AG04449 (cell line): ENCODE measurements around the gene NUBP1.
A peak's percentile ranks its signal among the peaks of the same experiment; 100 is the strongest.
"Not testable (repeated sequence)": the region's sequence is repeated elsewhere in the genome, so short reads cannot be mapped to it uniquely, and the experiment has no call there.

Source experiments
- CTCF ChIA-PET: fragments of 350-600 bp; formaldehyde crosslinking; extraction: SDS; loops from one replicate; lab custom pipeline; 2021; ENCODE audit warnings: antibody characterized with exemption; lab: Yijun Ruan, JAX
- POLR2A ChIA-PET: fragments of 400-600, 350-600 bp; formaldehyde crosslinking; extraction: SDS; loops from one replicate; lab custom pipeline; 2020; ENCODE audit warnings: antibody characterized with exemption, inconsistent platforms; lab: Yijun Ruan, JAX
- DNase-seq: peaks from one replicate; pipeline ENCODE4 v3.0.0-alpha.2; 2010; ENCODE audit warnings: low read depth, low spot score
- H3K4me3 ChIP-seq: 2 replicates; pipeline ENCODE4 v1.5.1; 2011; ENCODE audit warnings: low read depth, mild to moderate bottlenecking, control low read depth, low read length
- TF ChIP-seq, protein P1 (sequence below): IDR thresholded peaks from one replicate; pipeline ENCODE4 v1.5.1; 2011; ENCODE audit warnings: mild to moderate bottlenecking, moderate library complexity, low read length, control low read depth, inconsistent platforms; ENCODE audit not compliant: insufficient read depth; ENCODE audit errors: missing control alignments

NUBP1 gene

DNA sequence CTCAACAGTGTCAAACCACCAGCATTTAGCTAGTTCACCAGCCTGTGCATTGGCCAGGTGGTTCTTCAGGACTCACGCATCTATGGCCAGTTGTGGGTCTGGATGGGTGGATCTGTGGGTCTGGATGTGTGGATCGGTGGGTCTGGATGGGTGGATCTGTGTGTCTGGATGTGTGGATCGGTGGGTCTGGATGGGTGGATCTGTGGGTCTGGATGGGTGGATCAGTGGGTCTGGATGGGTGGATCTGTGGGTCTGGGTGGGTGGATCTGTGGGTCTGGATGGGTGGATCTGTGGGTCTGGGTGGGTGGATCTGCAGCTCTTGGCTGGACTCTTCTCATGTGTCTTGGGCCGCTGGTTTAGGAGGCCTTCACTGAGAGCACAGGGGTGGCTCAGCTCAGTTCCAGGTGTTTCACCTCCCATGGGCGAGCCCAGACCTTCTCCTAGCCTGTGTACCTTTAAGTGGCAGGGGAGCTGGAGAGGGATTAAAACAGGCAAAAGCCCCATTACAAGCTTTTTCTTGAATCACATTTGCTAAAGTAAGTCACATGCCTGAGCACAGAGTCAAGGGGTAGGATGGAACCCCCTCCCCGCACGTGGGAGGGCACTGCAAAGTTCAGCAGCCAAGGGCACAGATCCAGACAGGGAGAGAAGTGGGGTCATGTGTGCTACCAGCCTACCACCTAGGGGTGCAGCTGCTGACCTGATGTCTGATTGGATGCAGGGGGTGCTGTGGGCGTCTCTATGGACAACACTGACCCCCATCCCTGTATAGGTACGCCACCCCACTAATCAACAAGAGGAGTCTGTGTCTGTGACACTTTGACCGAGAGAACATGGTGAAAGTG, 3.4 kb upstream of the NUBP1 start:
- POLR2A ChIA-PET = no interaction called here
- DNase-seq = no peak
- TF ChIP-seq, protein P1, sequence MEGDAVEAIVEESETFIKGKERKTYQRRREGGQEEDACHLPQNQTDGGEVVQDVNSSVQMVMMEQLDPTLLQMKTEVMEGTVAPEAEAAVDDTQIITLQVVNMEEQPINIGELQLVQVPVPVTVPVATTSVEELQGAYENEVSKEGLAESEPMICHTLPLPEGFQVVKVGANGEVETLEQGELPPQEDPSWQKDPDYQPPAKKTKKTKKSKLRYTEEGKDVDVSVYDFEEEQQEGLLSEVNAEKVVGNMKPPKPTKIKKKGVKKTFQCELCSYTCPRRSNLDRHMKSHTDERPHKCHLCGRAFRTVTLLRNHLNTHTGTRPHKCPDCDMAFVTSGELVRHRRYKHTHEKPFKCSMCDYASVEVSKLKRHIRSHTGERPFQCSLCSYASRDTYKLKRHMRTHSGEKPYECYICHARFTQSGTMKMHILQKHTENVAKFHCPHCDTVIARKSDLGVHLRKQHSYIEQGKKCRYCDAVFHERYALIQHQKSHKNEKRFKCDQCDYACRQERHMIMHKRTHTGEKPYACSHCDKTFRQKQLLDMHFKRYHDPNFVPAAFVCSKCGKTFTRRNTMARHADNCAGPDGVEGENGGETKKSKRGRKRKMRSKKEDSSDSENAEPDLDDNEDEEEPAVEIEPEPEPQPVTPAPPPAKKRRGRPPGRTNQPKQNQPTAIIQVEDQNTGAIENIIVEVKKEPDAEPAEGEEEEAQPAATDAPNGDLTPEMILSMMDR = no peak
- CTCF ChIA-PET = interaction anchor here (1.0 to 8.2 kb wide), 5 partner anchors 160 to 479 kb away, joined by 3 to 242 read pairs (median 12); partner anchors contain the start of gene EMP2
- H3K4me3 ChIP-seq = no peak overlapping the region

DNA sequence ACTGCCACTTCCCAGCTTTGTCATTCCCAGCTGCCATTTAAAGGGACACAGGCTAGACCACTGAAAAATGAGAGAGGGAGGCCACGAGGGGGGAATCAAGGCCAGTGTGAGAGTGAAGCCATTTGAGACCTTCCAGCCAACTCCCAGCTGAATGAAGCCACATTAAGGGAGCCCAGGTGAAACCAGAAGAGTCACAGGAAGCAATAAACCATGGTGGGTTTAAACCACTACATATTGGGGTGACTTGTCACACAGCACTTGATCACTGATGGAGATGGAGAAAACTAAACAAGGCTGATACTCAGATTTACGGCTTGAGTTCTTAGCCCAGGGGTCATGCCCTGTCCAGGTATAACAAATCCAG, 2.8 kb upstream of the NUBP1 start:
- TF ChIP-seq, protein P1 = no peak
- DNase-seq = no peak
- CTCF ChIA-PET = interaction anchor here (1.0 to 8.2 kb wide), 3 partner anchors 161 to 225 kb away, joined by 3 to 242 read pairs (median 104); partner anchors contain the start of gene EMP2
- no peak overlapping the region for H3K4me3 ChIP-seq
- POLR2A ChIA-PET = no interaction called here

DNA sequence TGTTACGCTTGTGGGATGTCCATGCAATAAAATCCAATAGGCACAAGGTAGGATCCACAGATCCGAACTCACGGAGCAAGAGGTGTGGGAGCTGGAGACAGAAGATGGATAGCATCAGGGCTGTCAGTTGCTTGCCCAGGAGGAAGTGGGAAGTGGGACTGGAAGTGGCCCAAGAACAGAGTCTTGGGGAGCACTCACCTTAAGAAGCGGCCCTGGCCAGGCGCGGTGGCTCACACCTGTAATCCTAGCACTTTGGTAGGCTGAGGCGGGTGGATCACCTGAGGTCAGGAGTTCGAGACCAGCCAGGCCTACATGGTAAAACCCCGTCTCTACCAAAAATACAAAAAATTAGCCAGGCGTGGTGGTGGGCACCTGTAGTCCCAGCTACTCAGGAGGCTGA, 2.4 kb upstream of the NUBP1 start:
- H3K4me3 ChIP-seq, DNase-seq, POLR2A ChIA-PET: not testable (repeated sequence)
- CTCF ChIA-PET = interaction anchor here (1.0 to 8.2 kb wide), 3 partner anchors 161 to 226 kb away, joined by 3 to 242 read pairs (median 104); partner anchors contain the start of gene EMP2

DNA sequence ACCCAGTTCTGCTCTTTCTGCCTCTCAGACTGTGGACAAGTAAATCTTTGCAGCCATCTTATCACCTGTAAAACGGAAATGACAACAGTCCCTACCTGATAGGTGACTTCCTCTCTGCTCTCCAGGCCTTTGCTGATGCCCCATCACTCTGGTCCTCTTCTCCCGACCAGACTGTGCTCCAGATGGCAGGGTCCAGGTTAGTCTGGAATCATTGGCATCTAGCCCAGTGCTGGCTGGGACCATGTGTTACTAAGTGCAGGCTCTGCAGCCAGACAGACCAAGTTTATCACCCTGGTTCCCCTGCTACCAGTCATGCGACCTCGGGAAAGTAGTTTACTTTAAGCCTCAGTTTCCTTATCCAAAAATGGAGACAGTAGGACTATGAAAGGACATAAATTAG, 1.8 kb upstream of the NUBP1 start:
- ChIA-PET CTCF (interaction anchor here (8.2 kb wide), 1 partner anchor 226 kb away, joined by 242 read pairs; no protein-coding TSS in a partner anchor), POLR2A (no interaction called here)
- no peak for DNase-seq
- TF ChIP-seq, protein P1 = no peak
- no peak overlapping the region for H3K4me3 ChIP-seq

DNA sequence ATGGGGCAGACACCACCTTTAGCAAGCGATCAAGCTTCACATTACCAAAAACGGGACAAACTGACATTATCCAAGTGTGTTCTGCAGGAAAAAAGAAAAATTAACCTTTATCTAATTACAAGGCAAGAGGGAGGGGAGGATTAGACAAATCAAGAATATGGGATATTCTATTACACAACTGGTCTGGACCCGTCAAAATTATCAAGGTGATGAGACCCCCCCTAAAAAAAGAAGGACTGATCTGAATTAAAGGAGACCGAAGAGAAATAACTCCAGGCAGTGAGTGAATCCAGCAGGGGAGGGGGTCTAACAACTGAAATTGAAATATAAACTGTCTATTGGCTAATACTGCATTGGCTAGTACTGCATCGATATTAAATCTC, 424 bp upstream of the NUBP1 start:
- TF ChIP-seq, protein P1 = no peak
- peak overlapping the region; percentile 82 for H3K4me3 ChIP-seq
- CTCF ChIA-PET = interaction anchor here (1.0 to 3.2 kb wide), 3 partner anchors 175 to 228 kb away, joined by 5 to 25 read pairs (median 9); no protein-coding TSS in a partner anchor
- DNase-seq = no peak
- POLR2A ChIA-PET = no interaction called here

DNA sequence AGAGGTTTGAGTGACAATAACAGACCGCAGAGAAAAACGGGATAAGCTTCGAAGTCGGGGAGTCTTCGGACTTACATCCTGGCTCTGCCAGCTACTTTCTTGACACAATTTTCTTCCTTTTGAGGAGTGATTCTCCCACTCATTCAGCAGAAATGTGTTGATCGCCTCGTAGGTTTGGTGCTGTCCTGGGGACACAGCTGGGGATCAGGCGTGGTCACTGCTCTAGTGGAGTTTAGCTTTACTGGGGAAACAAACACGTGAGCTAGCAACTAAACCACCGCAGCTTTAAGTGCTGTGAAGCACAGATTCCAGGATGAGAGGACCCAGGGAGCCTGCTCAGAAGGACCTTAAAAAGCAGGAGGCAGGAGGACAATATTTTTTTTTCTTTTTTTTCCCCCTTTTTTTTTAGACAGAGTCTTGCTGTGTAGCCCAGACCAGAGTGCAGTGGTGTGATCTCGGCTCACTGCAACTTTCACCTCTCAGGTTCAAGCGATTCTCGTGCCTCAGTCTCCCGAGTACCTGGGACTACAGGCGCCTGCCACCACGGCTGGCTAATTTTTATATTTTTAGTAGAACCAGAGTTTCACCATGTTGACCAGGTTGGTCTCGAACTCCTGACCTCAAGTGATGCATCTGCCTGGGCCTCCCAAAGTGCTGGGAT, 858 bp downstream of the NUBP1 start:
- TF ChIP-seq, protein P1 = no peak
- ChIA-PET POLR2A (interaction anchor here (0.7 to 0.9 kb wide), 4 partner anchors 25 to 230 kb away, joined by 3 read pairs; no protein-coding TSS in a partner anchor), CTCF (interaction anchor here (0.7 to 3.2 kb wide), 7 partner anchors 14 to 231 kb away, joined by 3 to 25 read pairs (median 3); no protein-coding TSS in a partner anchor)
- no peak for DNase-seq
- peak overlapping the region; percentile 62 for H3K4me3 ChIP-seq
